GM10266 (cell line): ENCODE results near the gene LPP.

Source experiments
- DNase-seq: peaks from one replicate; pipeline ENCODE4 v3.0.0; 2012; ENCODE audit errors: extremely low spot score
- TF ChIP-seq, protein P1 (sequence below): IDR thresholded peaks from 2 replicates; pipeline ENCODE4 v1.5.1; 2012; ENCODE audit warnings: mild to moderate bottlenecking, low read depth; ENCODE audit not compliant: control insufficient read depth, insufficient read depth; ENCODE audit errors: missing control alignments

LPP gene

DNA sequence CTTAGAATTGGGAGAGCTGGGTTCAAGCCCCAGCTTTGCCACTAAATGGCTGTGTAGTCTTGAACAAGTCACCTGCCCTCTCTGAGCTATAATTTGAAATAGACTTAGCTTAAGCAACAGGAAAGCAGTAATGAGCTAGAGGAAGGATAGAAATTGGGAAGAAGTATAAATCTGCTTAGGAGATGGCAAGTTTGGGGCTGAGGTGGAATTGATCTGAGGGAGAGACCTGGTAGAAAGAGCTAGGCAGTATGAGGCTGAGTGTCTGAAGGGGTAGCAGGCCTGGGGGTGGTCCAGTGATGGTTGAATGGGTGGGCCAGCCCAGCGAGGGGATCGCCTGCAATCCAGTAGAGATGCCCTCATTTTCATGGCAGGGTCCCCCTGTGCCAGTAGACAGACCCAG lies 22.9 kb downstream of the LPP start:
- no peak for DNase-seq
- TF ChIP-seq, protein P1, sequence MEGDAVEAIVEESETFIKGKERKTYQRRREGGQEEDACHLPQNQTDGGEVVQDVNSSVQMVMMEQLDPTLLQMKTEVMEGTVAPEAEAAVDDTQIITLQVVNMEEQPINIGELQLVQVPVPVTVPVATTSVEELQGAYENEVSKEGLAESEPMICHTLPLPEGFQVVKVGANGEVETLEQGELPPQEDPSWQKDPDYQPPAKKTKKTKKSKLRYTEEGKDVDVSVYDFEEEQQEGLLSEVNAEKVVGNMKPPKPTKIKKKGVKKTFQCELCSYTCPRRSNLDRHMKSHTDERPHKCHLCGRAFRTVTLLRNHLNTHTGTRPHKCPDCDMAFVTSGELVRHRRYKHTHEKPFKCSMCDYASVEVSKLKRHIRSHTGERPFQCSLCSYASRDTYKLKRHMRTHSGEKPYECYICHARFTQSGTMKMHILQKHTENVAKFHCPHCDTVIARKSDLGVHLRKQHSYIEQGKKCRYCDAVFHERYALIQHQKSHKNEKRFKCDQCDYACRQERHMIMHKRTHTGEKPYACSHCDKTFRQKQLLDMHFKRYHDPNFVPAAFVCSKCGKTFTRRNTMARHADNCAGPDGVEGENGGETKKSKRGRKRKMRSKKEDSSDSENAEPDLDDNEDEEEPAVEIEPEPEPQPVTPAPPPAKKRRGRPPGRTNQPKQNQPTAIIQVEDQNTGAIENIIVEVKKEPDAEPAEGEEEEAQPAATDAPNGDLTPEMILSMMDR, result no peak

DNA sequence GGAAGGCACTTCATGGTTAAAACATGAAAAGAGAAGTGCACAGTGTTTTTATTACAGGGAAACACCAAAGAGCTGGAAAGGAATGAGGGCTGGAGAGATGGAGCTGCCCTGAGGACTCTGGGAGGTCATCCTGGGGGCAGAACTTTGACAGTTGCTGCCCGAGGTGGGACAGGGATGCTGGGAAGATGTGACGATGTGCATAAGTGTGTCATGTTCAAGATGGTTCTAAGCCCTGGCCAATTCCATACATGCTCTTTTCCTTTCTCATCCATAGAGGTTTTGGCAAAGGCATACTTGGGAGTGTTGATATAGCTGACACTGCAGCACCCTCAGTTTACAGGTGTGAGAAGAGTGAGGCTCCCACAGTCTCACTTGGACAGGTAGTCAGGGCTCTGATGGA lies 23.8 kb downstream of the LPP start:
- no peak for DNase-seq
- TF ChIP-seq, protein P1, result no peak

DNA sequence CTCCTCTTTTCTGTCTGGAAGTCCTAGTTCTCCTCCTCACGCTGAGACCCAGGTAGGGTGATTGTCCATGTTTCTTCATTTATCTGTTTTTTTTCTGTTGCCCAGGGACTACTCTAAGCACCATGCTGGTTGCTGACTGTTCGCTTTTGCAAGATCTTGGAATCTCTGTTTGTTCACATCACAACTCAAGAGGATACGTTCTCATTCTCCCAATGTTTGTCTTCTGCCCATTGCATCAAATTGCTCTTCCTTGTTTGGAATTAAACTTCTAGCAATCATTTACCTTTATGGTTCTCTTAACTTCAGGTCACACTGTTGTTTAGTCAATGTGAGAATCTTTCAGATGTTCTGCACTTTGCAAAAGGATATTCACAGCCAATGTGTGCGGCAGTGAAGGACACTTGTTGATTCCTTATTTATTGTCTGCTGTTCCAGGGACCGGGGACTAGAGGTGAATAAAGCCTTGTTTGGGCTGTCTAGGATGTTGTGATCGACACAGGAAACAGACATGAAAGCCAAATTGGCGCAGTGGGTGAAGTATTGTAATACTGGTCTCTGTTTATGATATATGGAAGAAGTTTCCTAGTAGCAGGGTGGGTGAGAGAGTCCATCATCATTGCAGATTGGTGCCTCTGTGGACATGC lies 24.5 kb downstream of the LPP start:
- no peak for DNase-seq
- TF ChIP-seq, protein P1, result no peak

DNA sequence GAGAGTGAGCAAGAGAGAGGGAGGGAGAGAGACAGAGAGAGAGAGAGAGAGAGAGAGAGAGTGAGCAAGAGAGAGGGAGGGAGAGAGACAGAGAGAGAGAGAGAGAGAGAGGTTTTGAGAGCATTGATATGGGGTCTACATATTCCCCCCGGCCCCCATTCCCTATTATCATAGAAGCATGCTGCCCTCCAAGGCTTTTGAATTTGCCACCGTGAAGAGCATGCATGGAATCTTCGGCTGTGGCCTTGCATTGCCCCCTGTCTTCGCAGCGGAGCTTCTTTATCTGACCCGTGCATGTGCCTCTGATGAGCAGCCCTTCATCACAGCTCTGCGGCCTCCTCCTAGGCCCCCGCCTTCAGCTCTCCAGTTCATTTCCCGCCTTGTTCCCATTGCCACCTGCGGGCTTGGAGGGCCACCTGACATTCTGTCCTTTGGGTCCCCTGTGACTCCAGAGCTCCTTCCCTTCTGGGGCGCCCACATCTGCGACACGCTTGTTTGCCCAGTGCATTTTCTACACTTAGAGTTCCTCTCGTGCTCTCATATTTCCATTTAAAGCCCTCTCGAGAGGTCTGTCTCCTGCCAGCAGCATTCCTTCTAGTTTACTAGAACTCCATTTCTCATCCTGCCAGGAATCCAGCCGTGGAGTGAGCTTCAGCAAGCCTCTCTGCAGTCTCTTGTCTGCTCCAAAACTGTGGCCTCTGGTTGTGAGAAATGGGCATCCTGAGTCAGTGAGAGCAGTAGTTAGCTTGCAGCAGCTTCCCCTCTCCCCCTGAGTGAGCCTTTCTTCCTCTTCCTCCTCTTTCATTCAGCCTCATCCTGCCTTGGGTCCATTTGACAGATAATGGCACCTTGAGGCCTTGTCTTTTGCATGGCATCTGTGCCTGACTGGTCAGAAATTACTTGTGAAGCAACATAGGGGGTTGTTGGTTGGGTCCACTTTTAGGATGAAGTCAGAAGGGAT lies 25.3 kb downstream of the LPP start:
- no peak for DNase-seq
- TF ChIP-seq, protein P1, result no peak

DNA sequence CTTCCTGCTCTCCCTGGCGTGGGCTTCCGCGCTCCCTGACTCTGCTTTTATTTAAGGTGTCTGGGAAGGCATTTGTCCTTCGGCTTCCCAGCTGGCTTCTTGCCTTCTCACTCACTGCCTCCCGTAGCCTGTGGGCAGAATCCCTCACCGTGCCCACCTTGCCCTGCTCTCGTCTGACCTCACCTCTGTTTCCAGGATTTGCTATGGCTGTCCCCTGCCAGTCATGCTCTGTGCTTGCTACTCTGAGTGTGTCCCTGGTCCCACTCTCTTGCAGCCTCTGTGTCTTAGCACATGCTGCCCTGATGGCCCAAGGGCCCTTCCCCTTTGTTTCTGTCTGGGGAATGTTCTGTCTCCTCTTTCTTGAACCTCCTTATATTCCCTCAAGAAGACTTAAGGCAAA lies 26.2 kb downstream of the LPP start:
- TF ChIP-seq, protein P1, result no peak
- DNase-seq, result no peak

DNA sequence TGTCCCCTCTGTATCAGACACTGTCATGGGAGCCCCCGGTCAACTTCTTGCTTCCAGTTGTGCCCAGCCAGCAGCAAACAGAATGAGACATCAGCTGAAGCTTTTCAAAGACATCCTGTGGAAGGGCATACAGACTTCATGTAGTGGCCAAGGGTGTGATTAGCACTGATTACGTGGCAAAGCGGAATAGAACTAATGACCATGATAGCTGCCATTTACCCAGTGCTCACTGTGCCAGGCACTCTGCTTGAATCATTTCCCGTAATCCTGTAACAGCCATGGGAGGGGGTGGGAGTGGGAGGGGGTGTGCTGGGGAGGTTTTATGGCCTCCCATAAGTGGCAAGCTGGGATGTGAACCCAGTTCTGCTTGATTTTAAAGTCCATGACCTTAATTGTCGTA lies 29.5 kb downstream of the LPP start:
- TF ChIP-seq, protein P1, result no peak
- DNase-seq, result no peak

DNA sequence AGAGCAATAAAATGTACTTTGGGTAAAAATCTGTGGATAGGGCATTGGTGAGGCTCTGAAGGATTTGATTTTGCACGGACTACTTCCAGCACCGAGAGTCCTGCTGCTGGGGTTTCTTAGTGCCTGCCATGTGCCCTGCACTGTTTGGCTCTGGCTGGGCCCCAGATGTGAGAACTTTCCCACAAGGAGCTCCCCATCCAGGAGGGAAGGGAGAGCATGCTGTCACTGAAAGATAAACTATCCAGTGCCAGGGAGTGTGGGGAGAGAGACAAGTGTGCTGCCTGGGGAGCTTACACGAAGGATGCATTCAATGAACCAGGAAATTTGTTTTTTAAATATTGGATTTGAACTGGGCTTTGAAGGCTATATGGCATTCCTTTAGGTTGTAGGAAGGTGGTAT lies 30.2 kb downstream of the LPP start:
- no peak for DNase-seq
- TF ChIP-seq, protein P1, result no peak
